Measurements from ENCODE around the gene GNAL. TPM values are rescaled to one million over a fixed set of nuclear protein-coding genes. Genes with fewer than 3 reads are reported as not detected.

GNAL gene
- total RNA-seq, 1 experiment from 2014 or later: 0.06 TPM

- TF ChIP-seq CTCF (conservative IDR thresholded peaks at IDR 0.05; ENCODE audit: low read depth, low read length) (no peak), EZH2 (IDR thresholded peaks at IDR 0.05; ENCODE audit: borderline replicate concordance, low read depth, low read length, poor library complexity, severe bottlenecking) (no peak)
- DNase-seq (ENCODE audit: low spot score): no peak
- Histone ChIP-seq H3K27me3 (replicated peaks; ENCODE audit: insufficient read depth, low read depth, low read length, poor library complexity) (peaks cover 29% of the 10 kb centered on the region), H3K9me3 (ENCODE audit: low read depth, low read length, poor library complexity, severe bottlenecking) (no peaks in the 10 kb centered on the region), H3K27ac (ENCODE audit: low read depth, low read length, poor library complexity, severe bottlenecking) (no peak overlapping the region), H3K4me3 (ENCODE audit: low read depth, low read length, poor library complexity, severe bottlenecking) (no peak overlapping the region), H3K36me3 (ENCODE audit: insufficient read depth, low read length, poor library complexity, severe bottlenecking) (no peaks in the 10 kb centered on the region), H3K4me1 (ENCODE audit: insufficient read depth, low read length, poor library complexity, severe bottlenecking) (no peaks in the 10 kb centered on the region)
- POLR2A ChIA-PET (ENCODE audit: low non-redundant PET): no interaction called here
- CTCF ChIA-PET: no interaction called here
- BruUV-seq (replicated peaks): no TSS peak
- intact Hi-C loops (cut with micrococcal nuclease; ENCODE audit: unreplicated experiment): no loop called here
Measured at GRCh38 chr18:11801573-11801972, 112.5 kb downstream of the GNAL start.

DNA sequence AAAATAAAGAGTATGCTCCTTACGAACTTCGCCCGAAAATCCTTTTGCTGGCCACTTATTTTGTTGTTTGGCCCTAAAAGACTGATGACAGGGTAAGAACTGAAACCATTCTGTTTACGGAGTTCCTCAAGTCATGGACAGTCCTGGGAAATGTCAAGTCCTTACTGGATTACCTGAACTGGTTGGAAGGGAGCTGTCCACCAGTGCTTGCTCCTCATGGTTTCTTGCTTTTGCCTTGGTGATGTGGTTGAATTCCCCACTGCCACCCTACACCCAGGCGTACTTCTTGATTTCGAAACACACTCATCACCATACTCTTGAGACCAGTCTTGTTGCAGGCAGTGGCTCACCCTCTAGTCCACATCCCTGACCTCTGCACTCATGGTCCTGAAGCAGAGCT, 113.1 kb downstream of the GNAL start:
- no TSS peak for BruUV-seq (replicated peaks)

GRCh38 chr18:11802586-11802985, 113.5 kb downstream of the GNAL start:
- Histone ChIP-seq H3K36me3 (ENCODE audit: insufficient read depth, low read length, poor library complexity, severe bottlenecking) (no peaks in the 10 kb centered on the region), H3K4me3 (ENCODE audit: low read depth, low read length, poor library complexity, severe bottlenecking) (no peak overlapping the region), H3K27me3 (replicated peaks; ENCODE audit: insufficient read depth, low read depth, low read length, poor library complexity) (peaks cover 29% of the 10 kb centered on the region), H3K9me3 (ENCODE audit: low read depth, low read length, poor library complexity, severe bottlenecking) (no peaks in the 10 kb centered on the region), H3K27ac (ENCODE audit: low read depth, low read length, poor library complexity, severe bottlenecking) (no peak overlapping the region), H3K4me1 (ENCODE audit: insufficient read depth, low read length, poor library complexity, severe bottlenecking) (no peaks in the 10 kb centered on the region)
- CTCF ChIA-PET: no interaction called here
- POLR2A ChIA-PET (ENCODE audit: low non-redundant PET): no interaction called here
- no peak for DNase-seq (ENCODE audit: low spot score)
- TF ChIP-seq EZH2 (IDR thresholded peaks at IDR 0.05; ENCODE audit: borderline replicate concordance, low read depth, low read length, poor library complexity, severe bottlenecking): no peak
- TF ChIP-seq CTCF (conservative IDR thresholded peaks at IDR 0.05; ENCODE audit: low read depth, low read length): no peak
- no TSS peak for BruUV-seq (replicated peaks)
- intact Hi-C loops (cut with micrococcal nuclease; ENCODE audit: unreplicated experiment): no loop called here

More for the DNA sequence above, 113.1 kb downstream of the GNAL start:
- Histone ChIP-seq H3K27me3 (replicated peaks; ENCODE audit: insufficient read depth, low read depth, low read length, poor library complexity) (peaks cover 29% of the 10 kb centered on the region), H3K4me1 (ENCODE audit: insufficient read depth, low read length, poor library complexity, severe bottlenecking) (no peaks in the 10 kb centered on the region), H3K36me3 (ENCODE audit: insufficient read depth, low read length, poor library complexity, severe bottlenecking) (no peaks in the 10 kb centered on the region), H3K9me3 (ENCODE audit: low read depth, low read length, poor library complexity, severe bottlenecking) (no peaks in the 10 kb centered on the region), H3K4me3 (ENCODE audit: low read depth, low read length, poor library complexity, severe bottlenecking) (no peak overlapping the region), H3K27ac (ENCODE audit: low read depth, low read length, poor library complexity, severe bottlenecking) (no peak overlapping the region)
- ChIA-PET POLR2A (ENCODE audit: low non-redundant PET) (no interaction called here), CTCF (no interaction called here)
- intact Hi-C loops (cut with micrococcal nuclease; ENCODE audit: unreplicated experiment): no loop called here
- no peak for DNase-seq (ENCODE audit: low spot score)
- no peak for TF ChIP-seq EZH2 (IDR thresholded peaks at IDR 0.05; ENCODE audit: borderline replicate concordance, low read depth, low read length, poor library complexity, severe bottlenecking)
- TF ChIP-seq CTCF (conservative IDR thresholded peaks at IDR 0.05; ENCODE audit: low read depth, low read length): no peak

Measured in A673 (cell line).